Caco-2 (cell line): ENCODE results near the gene SLC22A23. TPM values are rescaled to one million over a fixed set of nuclear protein-coding genes. Genes with fewer than 3 reads are reported as not detected.

Source experiments
- BruUV-seq: library from RNA; stranded (reverse); fragments of 400-500 nt; replicated peaks from 2 replicates; lab custom pipeline; 2021; lab: Mats Ljungman, UMichigan
- CTCF ChIA-PET: fragments of 300-600 bp; sonication (Branson Sonifier 250); formaldehyde crosslinking; loops from one replicate; lab custom pipeline; 2022; ENCODE audit warnings: antibody characterized with exemption; lab: Charles Lee
- POLR2A ChIA-PET: fragments of 300-600 bp; sonication (Branson Sonifier 250); formaldehyde crosslinking; loops from one replicate; lab custom pipeline; 2022; ENCODE audit warnings: antibody characterized with exemption; lab: Charles Lee
- DNase-seq, 2 experiments: peaks; one replicate each; pipeline versions ENCODE4 v3.0.0 to v3.0.0-alpha.2; 2020 to 2022
- H3K27me3 ChIP-seq: replicated peaks from 2 replicates; pipeline ENCODE4 v1.6.0; 2011; ENCODE audit warnings: low read length; ENCODE audit not compliant: control insufficient read depth, insufficient read depth
- H3K36me3 ChIP-seq: 2 replicates; pipeline ENCODE4 v1.5.1; 2011; ENCODE audit warnings: low read length; ENCODE audit not compliant: control insufficient read depth, insufficient read depth
- H3K4me1 ChIP-seq: fragments of 250-450 bp; sonication (Bioruptor Pico); 2 replicates; pipeline ENCODE4 v1.5.1; 2020; ENCODE audit warnings: mild to moderate bottlenecking
- H3K4me3 ChIP-seq: 2 replicates; pipeline ENCODE4 v1.5.1; 2011; ENCODE audit warnings: low read depth, mild to moderate bottlenecking, control low read depth, low read length
- H3K9me3 ChIP-seq: fragments of 250-450 bp; sonication (Bioruptor Pico); 2 replicates; pipeline ENCODE4 v1.5.1; 2020; ENCODE audit warnings: mild to moderate bottlenecking, moderate library complexity
- H3K27ac Mint-ChIP-seq: one replicate; pipeline ENCODE4 v1.8.0; 2022; ENCODE audit warnings: mixed read lengths; ENCODE audit not compliant: unreplicated experiment
- H3K27me3 Mint-ChIP-seq: one replicate; pipeline ENCODE4 v1.8.0; 2022; ENCODE audit warnings: mixed read lengths; ENCODE audit not compliant: insufficient read depth, unreplicated experiment
- H3K36me3 Mint-ChIP-seq: one replicate; pipeline ENCODE4 v1.8.0; 2022; ENCODE audit warnings: mild to moderate bottlenecking, mixed read lengths; ENCODE audit not compliant: insufficient read depth, unreplicated experiment
- H3K4me1 Mint-ChIP-seq: one replicate; pipeline ENCODE4 v1.8.0; 2022; ENCODE audit warnings: low read depth, mixed read lengths; ENCODE audit not compliant: unreplicated experiment
- H3K4me3 Mint-ChIP-seq: one replicate; pipeline ENCODE4 v1.8.0; 2022; ENCODE audit warnings: mild to moderate bottlenecking, moderate library complexity, mixed read lengths; ENCODE audit not compliant: unreplicated experiment
- H3K9me3 Mint-ChIP-seq: one replicate; pipeline ENCODE4 v1.8.0; 2022; ENCODE audit warnings: mixed read lengths; ENCODE audit not compliant: unreplicated experiment
- intact Hi-C: fragments of 100-400 bp; cut with micrococcal nuclease; formaldehyde crosslinking; loops from one replicate; pipeline ENCODE4 v1.10.0; 2022; ENCODE audit not compliant: unreplicated experiment
- total RNA-seq: library from RNA; stranded (reverse); gene quantifications from 2 replicates; pipeline ENCODE4 v1.2.3, GENCODE V29; 2022
- TF ChIP-seq, protein P1 (sequence below), 2 experiments: fragments of 200-600 bp in 1 of 2; IDR thresholded peaks; 1 replicate in 1 of 2; 2 replicates in 1 of 2; pipeline versions ENCODE4 v1.5.1 to v1.8.0; 2011 to 2022; ENCODE audit warnings: antibody characterized with exemption in 1 of 2, control low read depth in 1 of 2, inconsistent platforms in 1 of 2, low read depth in 1 of 2, low read length in 1 of 2, mild to moderate bottlenecking in 1 of 2, moderate library complexity in 1 of 2; ENCODE audit not compliant: insufficient read depth in 1 of 2, severe bottlenecking in 1 of 2, unreplicated experiment in 1 of 2

The SLC22A23 gene
- total RNA-seq, 1 experiment from 2014 or later: 45.5 TPM

DNA sequence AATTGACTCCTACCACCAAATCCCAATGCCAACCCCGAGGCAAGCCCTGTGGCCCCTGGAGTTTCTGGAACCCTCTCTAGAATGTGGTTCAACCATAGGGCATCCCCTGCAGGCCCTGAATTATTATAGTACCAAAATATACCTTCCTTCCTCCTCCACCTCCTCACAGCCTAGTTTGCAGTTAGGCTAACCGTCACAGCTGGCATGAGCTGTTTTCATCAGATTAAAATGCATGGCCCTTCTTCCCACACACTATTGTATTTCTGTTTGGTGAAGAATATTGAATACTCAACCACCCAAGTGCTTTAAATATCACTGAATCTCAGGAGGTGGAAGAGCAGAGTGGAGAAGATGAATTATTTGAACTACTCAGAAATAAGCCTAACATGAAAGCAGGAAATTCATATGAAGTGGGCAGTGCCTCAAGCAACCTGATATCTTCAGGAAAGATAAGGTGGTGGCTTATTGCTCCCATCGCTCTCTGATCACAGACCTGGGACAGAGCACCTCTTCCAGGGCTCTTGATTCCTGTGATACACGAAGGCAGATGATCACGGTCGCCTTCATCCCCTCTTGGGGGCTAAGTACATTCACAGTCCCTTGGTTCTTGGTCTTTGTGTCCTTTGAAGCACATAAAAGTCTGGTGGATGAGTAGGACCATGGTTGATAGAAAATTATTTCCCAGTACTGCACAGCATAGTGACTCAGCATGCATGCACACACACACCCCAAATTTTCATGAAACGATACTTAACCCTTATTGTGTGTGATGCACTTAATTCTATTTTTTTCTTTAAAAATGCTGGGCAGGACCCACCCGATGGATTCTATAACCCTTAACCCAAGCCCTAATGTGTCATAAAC, 107.2 kb downstream of the SLC22A23 start:
- TF ChIP-seq, protein P1, sequence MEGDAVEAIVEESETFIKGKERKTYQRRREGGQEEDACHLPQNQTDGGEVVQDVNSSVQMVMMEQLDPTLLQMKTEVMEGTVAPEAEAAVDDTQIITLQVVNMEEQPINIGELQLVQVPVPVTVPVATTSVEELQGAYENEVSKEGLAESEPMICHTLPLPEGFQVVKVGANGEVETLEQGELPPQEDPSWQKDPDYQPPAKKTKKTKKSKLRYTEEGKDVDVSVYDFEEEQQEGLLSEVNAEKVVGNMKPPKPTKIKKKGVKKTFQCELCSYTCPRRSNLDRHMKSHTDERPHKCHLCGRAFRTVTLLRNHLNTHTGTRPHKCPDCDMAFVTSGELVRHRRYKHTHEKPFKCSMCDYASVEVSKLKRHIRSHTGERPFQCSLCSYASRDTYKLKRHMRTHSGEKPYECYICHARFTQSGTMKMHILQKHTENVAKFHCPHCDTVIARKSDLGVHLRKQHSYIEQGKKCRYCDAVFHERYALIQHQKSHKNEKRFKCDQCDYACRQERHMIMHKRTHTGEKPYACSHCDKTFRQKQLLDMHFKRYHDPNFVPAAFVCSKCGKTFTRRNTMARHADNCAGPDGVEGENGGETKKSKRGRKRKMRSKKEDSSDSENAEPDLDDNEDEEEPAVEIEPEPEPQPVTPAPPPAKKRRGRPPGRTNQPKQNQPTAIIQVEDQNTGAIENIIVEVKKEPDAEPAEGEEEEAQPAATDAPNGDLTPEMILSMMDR (IDR thresholded peaks at IDR 0.05; ENCODE audit: insufficient read depth in 1 of 2, low read depth in 1 of 2, low read length in 1 of 2, severe bottlenecking in 1 of 2, unreplicated experiment in 1 of 2): no peak
- intact Hi-C loops: no loop called here
- no peak overlapping the region for H3K27ac Mint-ChIP-seq

DNA sequence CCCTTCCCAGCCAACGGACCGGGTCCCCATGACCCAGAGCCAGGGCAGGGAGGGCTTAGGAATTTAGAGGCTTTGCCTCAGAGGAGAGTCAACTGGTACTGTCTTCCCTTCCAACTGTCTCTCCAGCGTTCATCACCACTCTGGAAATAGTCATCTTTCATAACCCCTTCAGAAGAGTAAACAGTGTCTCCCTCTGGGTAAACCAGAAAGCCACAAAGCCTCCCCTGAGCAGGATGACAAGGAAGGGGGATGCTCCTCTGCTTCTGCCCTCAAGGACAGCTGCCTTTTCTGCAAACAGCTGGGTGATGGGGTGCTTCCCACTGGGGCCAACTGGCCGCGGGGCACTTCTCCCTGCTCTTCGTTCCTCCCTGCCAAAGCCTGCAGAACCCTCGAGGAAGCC, 108.0 kb downstream of the SLC22A23 start:
- Histone ChIP-seq H3K4me3 (no peak overlapping the region), H3K9me3 (no peaks in the 10 kb centered on the region), H3K36me3 (peaks cover 2% of the 10 kb centered on the region; the same call in 1 of the 2 replicates), H3K4me1 (no peaks in the 10 kb centered on the region), H3K27me3 (no peaks in the 10 kb centered on the region)
- no TSS peak for BruUV-seq
- peak overlapping the region; percentile 7 for H3K27ac Mint-ChIP-seq
- ChIA-PET POLR2A (no interaction called here), CTCF (no interaction called here)
- H3K9me3 Mint-ChIP-seq: no peaks in the 10 kb centered on the region
- peaks cover 22% of the 10 kb centered on the region for H3K36me3 Mint-ChIP-seq
- H3K4me3 Mint-ChIP-seq: no peak overlapping the region
- H3K27me3 Mint-ChIP-seq: no peaks in the 10 kb centered on the region
- DNase-seq: no peak
- no peaks in the 10 kb centered on the region for H3K4me1 Mint-ChIP-seq
- TF ChIP-seq, protein P1 (IDR thresholded peaks at IDR 0.05; ENCODE audit: insufficient read depth in 1 of 2, low read depth in 1 of 2, low read length in 1 of 2, severe bottlenecking in 1 of 2, unreplicated experiment in 1 of 2): no peak
- intact Hi-C loops: no loop called here

More for the DNA sequence above, 107.2 kb downstream of the SLC22A23 start:
- Mint-ChIP-seq H3K36me3 (peaks cover 22% of the 10 kb centered on the region), H3K9me3 (no peaks in the 10 kb centered on the region), H3K27me3 (no peaks in the 10 kb centered on the region), H3K4me3 (no peak overlapping the region), H3K4me1 (no peaks in the 10 kb centered on the region)
- BruUV-seq: no TSS peak
- Histone ChIP-seq H3K9me3 (no peaks in the 10 kb centered on the region), H3K4me1 (no peaks in the 10 kb centered on the region), H3K4me3 (no peak overlapping the region), H3K27me3 (no peaks in the 10 kb centered on the region), H3K36me3 (peaks cover 2% of the 10 kb centered on the region; the same call in 1 of the 2 replicates)
- CTCF ChIA-PET: no interaction called here
- POLR2A ChIA-PET: no interaction called here
- DNase-seq: no peak

DNA sequence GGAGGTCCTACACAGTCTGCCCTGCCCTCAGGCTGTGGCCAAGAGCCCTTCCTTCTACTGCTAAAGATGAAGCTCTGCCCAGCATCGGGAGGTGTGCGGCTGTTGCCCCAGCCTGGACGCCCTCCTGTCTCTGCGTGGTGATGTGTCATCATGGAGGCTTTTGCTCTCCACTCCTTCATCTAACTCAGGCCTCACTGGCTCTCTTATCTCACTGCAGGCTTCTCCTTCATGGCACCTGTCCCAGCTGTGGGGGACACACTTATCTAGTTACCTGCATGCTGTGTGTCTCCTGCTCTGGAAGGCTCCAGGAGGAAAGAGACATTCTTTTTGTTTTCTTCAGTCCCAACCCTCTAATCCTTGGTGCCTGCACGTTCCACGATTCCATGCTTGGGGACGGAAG, 109.0 kb downstream of the SLC22A23 start:
- POLR2A ChIA-PET: no interaction called here
- peak overlapping the region; percentile 34 for H3K27ac Mint-ChIP-seq
- TF ChIP-seq, protein P1 (IDR thresholded peaks at IDR 0.05; ENCODE audit: insufficient read depth in 1 of 2, low read depth in 1 of 2, low read length in 1 of 2, severe bottlenecking in 1 of 2, unreplicated experiment in 1 of 2): no peak

More for the DNA sequence above, 109.0 kb downstream of the SLC22A23 start:
- H3K4me1 ChIP-seq: no peaks in the 10 kb centered on the region
- Mint-ChIP-seq H3K4me1 (no peaks in the 10 kb centered on the region), H3K27me3 (no peaks in the 10 kb centered on the region), H3K4me3 (no peak overlapping the region), H3K9me3 (no peaks in the 10 kb centered on the region), H3K36me3 (peaks cover 22% of the 10 kb centered on the region)
- no peak overlapping the region for H3K4me3 ChIP-seq
- intact Hi-C loops: no loop called here
- no TSS peak for BruUV-seq
- H3K36me3 ChIP-seq: no peaks in the 10 kb centered on the region; the same call in 1 of the 2 replicates
- H3K27me3 ChIP-seq: no peaks in the 10 kb centered on the region
- DNase-seq: no peak
- CTCF ChIA-PET: no interaction called here
- no peaks in the 10 kb centered on the region for H3K9me3 ChIP-seq
